ENCODE results near the gene CEP112. TPM values are rescaled to one million over a fixed set of nuclear protein-coding genes. Genes with fewer than 3 reads are reported as not detected.

CEP112 gene
- total RNA-seq, 1 donor from 2014 or later, result 26.3 TPM

DNA sequence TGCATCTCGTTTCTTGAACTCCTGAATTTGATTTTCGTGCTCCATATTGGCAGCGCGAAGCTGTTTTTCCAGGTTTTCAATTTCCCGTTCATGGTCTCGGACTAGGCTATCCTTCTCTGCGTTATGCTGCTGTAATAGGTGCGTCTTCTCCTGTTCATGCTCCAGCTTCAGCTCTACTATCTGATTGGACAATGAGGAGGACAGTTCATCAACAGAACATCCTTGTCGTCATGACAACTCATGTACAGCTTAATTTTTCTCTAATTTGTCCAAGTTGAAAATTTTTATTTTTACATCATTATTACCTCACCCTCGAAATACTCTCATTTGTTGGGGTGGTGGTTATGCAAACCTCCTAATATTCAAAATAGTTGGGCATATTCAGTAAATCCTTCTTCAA, 289.8 kb downstream of the CEP112 start:
- H3K36me3 Mint-ChIP-seq (ENCODE audit: low read depth, unreplicated experiment), result no peaks in the 10 kb centered on the region
- TF ChIP-seq, protein P1, sequence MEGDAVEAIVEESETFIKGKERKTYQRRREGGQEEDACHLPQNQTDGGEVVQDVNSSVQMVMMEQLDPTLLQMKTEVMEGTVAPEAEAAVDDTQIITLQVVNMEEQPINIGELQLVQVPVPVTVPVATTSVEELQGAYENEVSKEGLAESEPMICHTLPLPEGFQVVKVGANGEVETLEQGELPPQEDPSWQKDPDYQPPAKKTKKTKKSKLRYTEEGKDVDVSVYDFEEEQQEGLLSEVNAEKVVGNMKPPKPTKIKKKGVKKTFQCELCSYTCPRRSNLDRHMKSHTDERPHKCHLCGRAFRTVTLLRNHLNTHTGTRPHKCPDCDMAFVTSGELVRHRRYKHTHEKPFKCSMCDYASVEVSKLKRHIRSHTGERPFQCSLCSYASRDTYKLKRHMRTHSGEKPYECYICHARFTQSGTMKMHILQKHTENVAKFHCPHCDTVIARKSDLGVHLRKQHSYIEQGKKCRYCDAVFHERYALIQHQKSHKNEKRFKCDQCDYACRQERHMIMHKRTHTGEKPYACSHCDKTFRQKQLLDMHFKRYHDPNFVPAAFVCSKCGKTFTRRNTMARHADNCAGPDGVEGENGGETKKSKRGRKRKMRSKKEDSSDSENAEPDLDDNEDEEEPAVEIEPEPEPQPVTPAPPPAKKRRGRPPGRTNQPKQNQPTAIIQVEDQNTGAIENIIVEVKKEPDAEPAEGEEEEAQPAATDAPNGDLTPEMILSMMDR (IDR thresholded peaks at IDR 0.05; ENCODE audit: unreplicated experiment), result no peak
- no peak overlapping the region for H3K4me3 Mint-ChIP-seq (ENCODE audit: unreplicated experiment)
- H3K27ac Mint-ChIP-seq (ENCODE audit: unreplicated experiment), result no peak overlapping the region
- H3K27me3 Mint-ChIP-seq (ENCODE audit: unreplicated experiment), result peaks cover 5% of the 10 kb centered on the region
- H3K4me1 Mint-ChIP-seq (ENCODE audit: unreplicated experiment), result peaks cover 14% of the 10 kb centered on the region
- DNase-seq (ENCODE audit: low spot score), result no peak
- no peaks in the 10 kb centered on the region for H3K9me3 Mint-ChIP-seq (ENCODE audit: unreplicated experiment)

GRCh38 chr17:65901394-65901793, 290.5 kb downstream of the CEP112 start:
- DNase-seq (ENCODE audit: low spot score), result no peak

GRCh38 chr17:65900216-65900615, 291.7 kb downstream of the CEP112 start:
- Mint-ChIP-seq H3K27ac (ENCODE audit: unreplicated experiment) (no peak overlapping the region), H3K9me3 (ENCODE audit: unreplicated experiment) (no peaks in the 10 kb centered on the region), H3K4me1 (ENCODE audit: unreplicated experiment) (peaks cover 13% of the 10 kb centered on the region), H3K4me3 (ENCODE audit: unreplicated experiment) (no peak overlapping the region), H3K36me3 (ENCODE audit: low read depth, unreplicated experiment) (no peaks in the 10 kb centered on the region), H3K27me3 (ENCODE audit: unreplicated experiment) (peaks cover 5% of the 10 kb centered on the region)
- no peak for DNase-seq (ENCODE audit: low spot score)
- TF ChIP-seq, protein P1 (IDR thresholded peaks at IDR 0.05; ENCODE audit: unreplicated experiment), result no peak

More at GRCh38 chr17:65901394-65901793, 290.5 kb downstream of the CEP112 start:
- Mint-ChIP-seq H3K27ac (ENCODE audit: unreplicated experiment) (no peak overlapping the region), H3K27me3 (ENCODE audit: unreplicated experiment) (peaks cover 5% of the 10 kb centered on the region), H3K36me3 (ENCODE audit: low read depth, unreplicated experiment) (no peaks in the 10 kb centered on the region), H3K9me3 (ENCODE audit: unreplicated experiment) (no peaks in the 10 kb centered on the region), H3K4me3 (ENCODE audit: unreplicated experiment) (no peak overlapping the region), H3K4me1 (ENCODE audit: unreplicated experiment) (peaks cover 14% of the 10 kb centered on the region)
- TF ChIP-seq, protein P1 (IDR thresholded peaks at IDR 0.05; ENCODE audit: unreplicated experiment), result no peak

DNA sequence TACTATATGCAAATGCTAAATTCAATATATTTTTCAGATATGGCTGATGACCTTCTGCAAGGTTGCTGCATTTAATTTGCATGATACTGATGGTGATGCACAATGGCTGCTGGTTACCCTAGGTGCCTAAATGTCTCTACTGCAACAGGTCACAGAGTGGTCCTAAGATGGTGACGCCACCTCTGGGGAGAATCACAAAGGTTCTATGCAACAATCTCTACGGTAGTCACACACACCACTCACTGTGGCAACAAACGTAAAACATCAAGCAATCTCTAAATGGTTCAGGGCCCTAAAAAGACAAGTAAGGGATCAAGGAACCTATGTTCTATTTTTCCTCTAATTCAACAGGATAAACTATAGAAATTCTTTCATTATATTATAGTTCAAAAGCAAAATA, 293.3 kb downstream of the CEP112 start:
- H3K27me3 Mint-ChIP-seq (ENCODE audit: unreplicated experiment), result peaks cover under 1% of the 10 kb centered on the region
- H3K36me3 Mint-ChIP-seq (ENCODE audit: low read depth, unreplicated experiment), result no peaks in the 10 kb centered on the region
- H3K4me1 Mint-ChIP-seq (ENCODE audit: unreplicated experiment), result peaks cover 11% of the 10 kb centered on the region
- H3K4me3 Mint-ChIP-seq (ENCODE audit: unreplicated experiment), result no peak overlapping the region
- TF ChIP-seq, protein P1 (IDR thresholded peaks at IDR 0.05; ENCODE audit: unreplicated experiment), result no peak
- no peak for DNase-seq (ENCODE audit: low spot score)
- H3K9me3 Mint-ChIP-seq (ENCODE audit: unreplicated experiment), result no peaks in the 10 kb centered on the region
- no peak overlapping the region for H3K27ac Mint-ChIP-seq (ENCODE audit: unreplicated experiment)

DNA sequence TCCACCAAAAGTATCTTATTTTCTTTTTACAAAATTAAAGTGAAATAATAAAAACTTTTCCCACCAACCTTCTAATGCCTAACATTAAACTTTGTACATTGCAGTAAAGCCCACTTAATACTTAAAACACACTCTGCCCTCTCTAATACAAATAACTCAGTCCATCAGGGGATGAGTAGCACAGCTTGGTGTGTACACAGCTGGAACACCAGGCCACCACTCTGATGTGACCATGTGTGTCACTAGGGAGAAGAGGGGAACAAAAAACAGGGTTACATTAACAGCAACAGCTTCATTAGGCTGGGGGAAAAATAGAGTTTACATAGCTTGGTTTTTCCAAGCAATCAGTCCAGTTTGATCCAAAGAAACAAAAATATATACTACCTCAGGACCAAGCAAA, 295.0 kb downstream of the CEP112 start:
- TF ChIP-seq, protein P1 (IDR thresholded peaks at IDR 0.05; ENCODE audit: unreplicated experiment), result no peak
- Mint-ChIP-seq H3K4me1 (ENCODE audit: unreplicated experiment) (peaks cover 4% of the 10 kb centered on the region), H3K36me3 (ENCODE audit: low read depth, unreplicated experiment) (no peaks in the 10 kb centered on the region), H3K27ac (ENCODE audit: unreplicated experiment) (no peak overlapping the region), H3K27me3 (ENCODE audit: unreplicated experiment) (no peaks in the 10 kb centered on the region), H3K9me3 (ENCODE audit: unreplicated experiment) (no peaks in the 10 kb centered on the region), H3K4me3 (ENCODE audit: unreplicated experiment) (no peak overlapping the region)
- DNase-seq (ENCODE audit: low spot score), result no peak
